BJ (cell line): Measurements from ENCODE around the gene PERM1. TPM values are rescaled to one million over a fixed set of nuclear protein-coding genes. Genes with fewer than 3 reads are reported as not detected.

Source experiments
- CTCF ChIA-PET: fragments of 350-600 bp; formaldehyde crosslinking; extraction: SDS; loops from one replicate; lab custom pipeline; 2021; ENCODE audit warnings: antibody characterized with exemption, inconsistent platforms; lab: Yijun Ruan, JAX
- POLR2A ChIA-PET: fragments of 300-600 bp; sonication (Branson Sonifier 250); formaldehyde crosslinking; extraction: SDS; loops from one replicate; lab custom pipeline; 2021; ENCODE audit warnings: antibody characterized with exemption; lab: Charles Lee
- DNase-seq: peaks from one replicate; pipeline ENCODE4 v3.0.0-alpha.2; 2011; ENCODE audit warnings: low read depth
- H3K27me3 ChIP-seq: 2 replicates; pipeline ENCODE4 v1.6.0; 2011; ENCODE audit warnings: low read length; ENCODE audit not compliant: control insufficient read depth, insufficient read depth
- H3K36me3 ChIP-seq: 2 replicates; pipeline ENCODE4 v1.5.1; 2011; ENCODE audit warnings: low read length; ENCODE audit not compliant: control insufficient read depth, insufficient read depth
- H3K4me3 ChIP-seq: 2 replicates; pipeline ENCODE4 v1.5.1; 2011; ENCODE audit warnings: low read depth, mild to moderate bottlenecking, control low read depth, low read length
- CTCF ChIP-seq: IDR thresholded peaks from 2 replicates; pipeline ENCODE4 v1.5.1; 2011; ENCODE audit warnings: low read depth, mild to moderate bottlenecking, control low read depth, inconsistent platforms, low read length, moderate library complexity; ENCODE audit not compliant: insufficient read depth
- polyA plus RNA-seq: library from polyadenylated mRNA; depleted of rRNA; stranded (reverse); fragments of >200 nt; gene quantifications from 2 replicates; pipeline ENCODE4 v1.2.3, GENCODE V29; 2011

Gene PERM1
- polyA plus RNA-seq, 1 experiment, result not detected

GRCh38 chr1:985126-985525, 3.2 kb upstream of the PERM1 start:
- ChIA-PET POLR2A (no interaction called here), CTCF (interaction anchor here (0.7 to 9.5 kb wide), 17 partner anchors 8 to 137 kb away, joined by 3 to 157 read pairs (median 6); partner anchors contain the start of genes HES4 and PLEKHN1)
- TF ChIP-seq CTCF, result no peak
- no peak overlapping the region for H3K4me3 ChIP-seq
- 0 out of 2 replicates have a peak, but pooled peaks cover 1% of the 10 kb centered on the region for H3K27me3 ChIP-seq
- no peak for DNase-seq
- no peaks in the 10 kb centered on the region for H3K36me3 ChIP-seq

- Histone ChIP-seq H3K36me3 (no peaks in the 10 kb centered on the region), H3K27me3 (0 out of 2 replicates have a peak, but pooled peaks cover under 1% of the 10 kb centered on the region), H3K4me3 (0 out of 2 replicates have a peak overlapping the region, but pooled peaks have one; percentile 21)
- ChIA-PET CTCF (interaction anchor here (0.6 to 9.5 kb wide), 29 partner anchors 8 to 276 kb away, joined by 3 to 157 read pairs (median 5); partner anchors contain the start of genes HES4, ISG15, NOC2L and PLEKHN1), POLR2A (interaction anchor here (0.6 kb wide), 1 partner anchor 334 kb away, joined by 15 read pairs; no protein-coding TSS in a partner anchor)
- no peak for TF ChIP-seq CTCF
- DNase-seq, result no peak
These were observed 2.6 kb upstream of the PERM1 start for GRCh38 chr1:984476-984814.

GRCh38 chr1:983798-984475, 2.0 kb upstream of the PERM1 start:
- peak; percentile 96 for TF ChIP-seq CTCF
- ChIA-PET CTCF (interaction anchor here (0.6 to 9.5 kb wide), 33 partner anchors 8 to 387 kb away, joined by 3 to 157 read pairs (median 5); partner anchors contain the start of genes HES4, ISG15, NOC2L and PLEKHN1), POLR2A (no interaction called here)
- DNase-seq, result no peak
- Histone ChIP-seq H3K36me3 (no peaks in the 10 kb centered on the region), H3K4me3 (0 out of 2 replicates have a peak overlapping the region, but pooled peaks have one; percentile 21), H3K27me3 (no peaks in the 10 kb centered on the region)

- H3K36me3 ChIP-seq, result no peaks in the 10 kb centered on the region
- no peaks in the 10 kb centered on the region for H3K27me3 ChIP-seq
- no peak for TF ChIP-seq CTCF
- ChIA-PET CTCF (interaction anchor here (0.6 to 9.5 kb wide), 14 partner anchors 11 to 388 kb away, joined by 3 to 157 read pairs (median 7); partner anchors contain the start of genes HES4 and ISG15), POLR2A (no interaction called here)
- DNase-seq, result no peak
- H3K4me3 ChIP-seq, result no peak overlapping the region
These were observed 1.0 kb upstream of the PERM1 start for GRCh38 chr1:982765-983436.

- no peak for DNase-seq
- Histone ChIP-seq H3K36me3 (no peaks in the 10 kb centered on the region), H3K4me3 (no peak overlapping the region), H3K27me3 (no peaks in the 10 kb centered on the region)
- CTCF ChIA-PET, result interaction anchor here (0.7 to 9.5 kb wide), 6 partner anchors 21 to 390 kb away, joined by 3 to 157 read pairs (median 6); no protein-coding TSS in a partner anchor
- TF ChIP-seq CTCF, result no peak
- POLR2A ChIA-PET, result interaction anchor here (1.2 kb wide), 1 partner anchor 19 kb away, joined by 3 read pairs; no protein-coding TSS in a partner anchor
These were observed 370 bp downstream of the PERM1 start for GRCh38 chr1:981491-981954.
